Skin epidermis (tissue), 12 donors: ENCODE measurements around the gene TDRD10.

Source experiments
- H3K27ac ChIP-seq, 21 experiments: fragments of 200-600 bp; sonication (generic) in 11 of 21; one replicate each; pipeline ENCODE4 v1.5.0; 2020; ENCODE audit warnings: mild to moderate bottlenecking in 3 of 21, inconsistent platforms in 2 of 21, moderate library complexity in 2 of 21
- H3K4me3 ChIP-seq, 7 experiments: fragments of 200-600 bp; sonication (generic) in 2 of 7; one replicate each; pipeline ENCODE4 v1.5.0; 2020; ENCODE audit warnings: inconsistent platforms in 2 of 7, mild to moderate bottlenecking in 2 of 7, moderate library complexity in 1 of 7

Gene TDRD10, protein sequence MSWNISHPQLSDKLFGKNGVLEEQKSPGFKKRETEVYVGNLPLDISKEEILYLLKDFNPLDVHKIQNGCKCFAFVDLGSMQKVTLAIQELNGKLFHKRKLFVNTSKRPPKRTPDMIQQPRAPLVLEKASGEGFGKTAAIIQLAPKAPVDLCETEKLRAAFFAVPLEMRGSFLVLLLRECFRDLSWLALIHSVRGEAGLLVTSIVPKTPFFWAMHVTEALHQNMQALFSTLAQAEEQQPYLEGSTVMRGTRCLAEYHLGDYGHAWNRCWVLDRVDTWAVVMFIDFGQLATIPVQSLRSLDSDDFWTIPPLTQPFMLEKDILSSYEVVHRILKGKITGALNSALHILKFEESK

DNA sequence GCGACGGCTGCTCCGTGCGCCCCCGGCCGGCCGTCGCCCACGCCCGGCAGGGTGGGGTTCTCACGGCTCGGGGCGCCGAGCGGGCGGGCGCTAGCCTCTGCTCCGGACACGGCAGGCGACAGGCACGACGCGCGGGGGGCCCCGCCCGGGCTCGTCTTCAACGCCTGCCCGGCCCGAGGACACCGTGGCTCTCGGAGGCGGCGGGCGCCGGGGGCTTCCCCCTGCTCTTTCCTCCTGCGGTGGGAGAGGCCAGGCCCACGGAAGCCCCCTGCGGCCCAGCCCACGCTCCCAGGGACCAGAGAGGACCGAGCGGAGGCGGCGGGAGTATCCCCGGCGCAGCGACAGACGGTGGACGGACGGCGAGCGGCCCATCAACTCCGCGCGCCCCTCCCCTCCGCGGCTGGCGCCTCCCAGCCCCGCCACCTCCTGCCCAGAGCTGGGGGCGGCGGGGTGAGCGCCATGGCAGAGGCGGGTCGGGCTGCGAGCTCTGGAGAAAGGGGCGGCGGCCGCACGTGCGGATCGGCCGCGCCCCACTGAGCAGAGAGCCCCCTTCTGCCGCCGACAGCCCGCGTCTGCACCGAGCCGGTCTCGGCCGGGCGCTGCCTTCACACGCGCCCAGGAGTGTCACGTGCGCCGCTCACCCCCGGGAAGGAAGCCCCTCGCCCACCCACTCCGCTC is at the start of gene TDRD10, which contains the start of gene SHE:
TDRD10 (plus strand) TSS at position 154 of the 678 bp plus-strand sequence. CDS start 4,685 bp downstream, outside the sequence.
SHE (minus strand) TSS at position 347 of the 678 bp plus-strand sequence. CDS start 386 bp downstream, outside the sequence.
- peak within 1 kb of the TSS in 19 of 21 experiments; percentile 8 to 84 (median 60) for H3K27ac ChIP-seq
- H3K4me3 ChIP-seq: peak within 1 kb of the TSS; percentile 12 to 42 (median 32)

DNA sequence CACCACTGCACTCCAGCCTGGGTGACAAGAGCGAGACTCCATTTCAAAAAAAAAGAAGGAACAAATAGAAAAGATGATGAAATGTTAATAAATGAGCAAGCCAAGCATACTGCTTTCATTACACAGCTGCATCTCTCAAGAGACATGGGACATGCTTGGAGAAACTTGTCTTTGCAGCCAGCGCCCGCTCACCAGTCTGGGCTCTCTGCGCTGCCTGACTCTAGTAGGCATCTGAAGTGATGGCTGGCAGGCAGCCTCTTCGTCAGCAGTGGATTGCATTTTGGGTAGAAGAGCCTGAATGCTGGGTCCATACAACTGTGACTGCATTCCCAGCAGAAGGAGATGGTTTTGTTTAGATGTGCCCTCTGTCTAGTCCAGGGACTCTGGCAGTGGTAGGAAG is 48.9 kb upstream of the TDRD10 start:
- peak overlapping the region in 12 of 21 experiments; percentile 5 to 74 (median 40) for H3K27ac ChIP-seq
- no peak overlapping the region for H3K4me3 ChIP-seq

DNA sequence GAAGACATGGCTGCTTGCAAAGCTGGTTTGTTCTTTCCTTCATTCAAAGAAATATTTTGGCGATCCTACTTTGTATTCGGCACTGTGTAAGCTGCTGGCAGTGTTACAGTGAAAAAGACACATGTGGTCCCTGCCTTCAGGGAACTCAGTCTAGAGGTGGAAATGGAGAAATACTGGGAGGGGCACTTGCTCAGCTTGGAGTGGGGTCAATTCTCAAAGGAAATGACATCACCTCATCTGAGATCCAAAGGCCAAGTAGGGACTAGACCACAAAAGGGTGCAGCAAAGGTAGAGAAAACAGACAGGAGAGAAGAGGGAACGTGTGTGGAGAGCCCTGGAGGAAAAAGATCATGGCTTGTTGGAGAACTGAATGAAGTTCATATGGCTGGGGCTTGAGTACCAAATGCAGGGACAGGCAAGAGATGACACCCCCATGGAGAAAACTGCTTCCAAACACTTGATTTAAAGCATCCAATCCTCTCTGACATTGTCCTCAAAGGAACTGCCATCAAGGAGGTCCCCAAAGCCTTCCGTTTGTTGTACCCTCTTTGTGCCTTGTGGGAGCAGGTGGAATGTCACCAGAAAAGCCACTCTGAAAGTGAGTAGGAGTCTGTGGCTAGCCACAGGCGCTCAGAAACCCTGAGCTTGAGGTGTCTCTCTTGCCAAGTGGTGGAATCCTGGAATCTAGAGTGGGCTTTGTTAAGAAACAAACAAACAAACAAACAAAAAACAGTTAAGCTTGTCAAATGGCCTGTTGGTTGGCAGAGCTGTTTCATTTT is 48.3 kb upstream of the TDRD10 start:
- peak overlapping the region in 14 of 21 experiments; percentile 5 to 75 (median 46) for H3K27ac ChIP-seq
- H3K4me3 ChIP-seq: no peak overlapping the region

DNA sequence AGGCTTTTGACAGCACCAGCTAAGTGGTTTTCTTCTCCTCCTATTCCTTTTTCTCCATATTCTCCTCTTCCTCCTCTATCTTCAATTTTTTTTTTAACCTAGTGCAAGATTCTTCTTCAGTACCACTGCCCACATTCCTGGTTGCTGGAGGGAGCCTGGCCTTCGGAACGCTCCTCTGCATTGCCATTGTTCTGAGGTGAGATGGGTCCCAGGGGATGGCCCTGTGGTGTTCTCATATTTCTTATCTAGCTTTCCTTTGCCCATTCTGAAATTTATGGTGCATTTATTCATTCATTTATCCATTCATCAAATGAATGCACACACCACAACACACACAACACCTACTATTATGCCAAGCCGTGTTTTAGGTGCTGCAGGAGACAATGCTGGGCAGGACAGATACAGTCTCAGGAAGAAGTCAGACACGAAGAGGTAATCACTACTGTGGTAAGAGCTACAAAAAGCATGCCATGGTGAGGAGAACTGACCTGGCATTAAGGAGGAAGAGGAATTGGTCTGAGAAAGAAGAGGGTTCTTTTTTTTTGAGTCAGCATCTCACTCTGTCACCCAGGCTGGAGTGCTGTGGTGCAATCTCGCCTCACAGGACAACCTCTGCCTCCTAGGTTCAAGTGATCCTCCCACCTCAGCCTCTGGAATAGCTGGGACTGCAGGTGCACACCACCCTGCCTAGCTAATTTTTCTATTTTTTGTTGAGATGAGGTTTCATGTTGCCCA is 47.5 kb upstream of the TDRD10 start:
- peak overlapping the region in 7 of 21 experiments; percentile 15 to 75 (median 54) for H3K27ac ChIP-seq

DNA sequence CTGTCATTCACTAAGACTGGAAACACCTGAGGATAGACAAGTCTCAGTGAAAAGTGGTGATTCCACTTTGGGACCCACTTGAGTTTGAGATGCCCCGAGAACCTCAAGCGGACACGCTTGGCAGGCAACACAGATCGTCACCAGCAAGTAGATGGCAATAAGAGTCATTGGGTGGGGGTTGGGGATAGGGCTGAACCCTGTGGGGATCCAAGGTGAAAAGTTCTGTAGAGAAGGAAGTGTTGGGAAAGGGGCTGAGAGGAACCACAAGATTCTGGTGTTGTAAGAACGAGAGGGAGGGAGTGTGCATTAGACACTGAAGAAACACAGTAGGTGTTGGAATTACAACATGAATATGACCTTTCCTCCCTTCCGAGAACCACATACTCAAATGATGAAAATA is 45.4 kb upstream of the TDRD10 start:
- no peak overlapping the region for H3K4me3 ChIP-seq
- H3K27ac ChIP-seq: peak overlapping the region in 2 of 21 experiments; percentile 17 to 40

More for the DNA sequence above, 47.5 kb upstream of the TDRD10 start:
- no peak overlapping the region for H3K4me3 ChIP-seq

DNA sequence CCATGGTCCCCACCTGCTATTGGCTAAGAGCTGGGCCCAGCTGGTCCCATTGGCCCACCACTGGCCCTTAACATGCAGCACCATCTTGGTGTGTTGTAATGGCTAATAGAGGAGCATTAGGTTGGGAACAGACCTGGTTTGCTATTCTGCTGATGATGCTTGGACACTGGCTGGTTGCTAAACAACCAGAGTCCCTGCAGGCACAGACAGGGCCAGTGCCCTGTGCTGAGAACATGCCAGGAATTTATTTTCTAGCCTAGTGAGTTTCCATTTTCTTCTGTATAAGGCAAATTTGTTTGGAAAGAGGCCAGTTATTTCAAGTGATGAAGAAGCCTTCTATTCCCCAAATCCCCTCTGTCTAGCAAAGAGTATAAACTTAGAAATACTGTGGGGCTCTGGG is 42.9 kb upstream of the TDRD10 start:
- Histone ChIP-seq H3K27ac (no peak overlapping the region), H3K4me3 (no peak overlapping the region)

DNA sequence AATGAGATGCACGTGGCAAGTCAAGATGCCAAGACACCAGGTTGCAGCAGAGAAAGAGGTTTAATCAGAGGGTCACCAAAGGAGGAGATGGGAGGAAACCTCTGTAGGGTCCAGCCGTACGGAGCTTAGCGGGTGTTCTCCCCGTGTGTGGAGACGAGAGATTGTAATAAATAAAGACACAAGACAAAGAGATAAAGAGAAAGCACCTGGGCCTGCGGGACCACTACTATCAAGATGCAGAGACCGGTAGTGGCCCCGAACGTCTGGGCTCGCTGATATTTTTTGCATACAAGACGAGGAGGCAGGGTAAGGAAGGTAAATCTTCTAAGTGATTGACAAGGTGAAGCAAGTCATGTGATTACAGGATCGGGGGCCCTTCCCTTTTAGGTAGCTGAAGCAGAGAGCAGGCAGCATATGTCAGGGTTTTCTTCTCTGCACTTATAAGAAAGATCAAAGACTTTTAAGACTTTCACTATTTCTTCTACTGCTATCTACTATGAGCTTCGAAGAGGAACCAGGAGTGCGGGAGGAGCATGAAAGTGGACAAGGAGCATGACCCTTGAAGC is 41.2 kb upstream of the TDRD10 start:
- no peak overlapping the region for H3K4me3 ChIP-seq
- peak overlapping the region in 3 of 21 experiments; percentile 2 to 91 (median 10) for H3K27ac ChIP-seq

DNA sequence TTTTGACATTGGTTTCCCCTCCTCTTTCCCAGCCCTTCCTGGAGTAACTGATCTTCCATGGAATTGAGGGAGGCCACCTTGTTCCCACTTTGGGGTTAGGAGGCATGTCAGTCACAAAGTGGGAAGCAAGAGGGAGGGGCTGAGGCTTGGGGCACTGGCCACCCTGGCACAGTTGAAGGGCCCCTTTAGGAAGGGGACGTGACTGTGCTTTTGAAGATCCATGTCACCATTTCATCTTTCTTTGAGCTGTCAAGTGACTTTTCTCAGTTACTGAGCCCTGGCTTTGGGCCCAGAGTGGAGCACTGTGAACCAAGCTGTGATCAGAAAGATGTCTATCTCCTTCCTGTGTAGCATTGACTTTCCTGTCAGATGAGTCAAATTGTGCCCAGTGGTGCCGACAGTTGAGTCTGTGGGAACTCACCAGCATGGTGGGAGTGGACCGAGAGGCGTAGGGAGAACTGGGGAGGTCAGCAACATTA is 38.5 kb upstream of the TDRD10 start:
- Histone ChIP-seq H3K4me3 (no peak overlapping the region), H3K27ac (peak overlapping the region in 19 of 21 experiments; percentile 24 to 91 (median 69))

DNA sequence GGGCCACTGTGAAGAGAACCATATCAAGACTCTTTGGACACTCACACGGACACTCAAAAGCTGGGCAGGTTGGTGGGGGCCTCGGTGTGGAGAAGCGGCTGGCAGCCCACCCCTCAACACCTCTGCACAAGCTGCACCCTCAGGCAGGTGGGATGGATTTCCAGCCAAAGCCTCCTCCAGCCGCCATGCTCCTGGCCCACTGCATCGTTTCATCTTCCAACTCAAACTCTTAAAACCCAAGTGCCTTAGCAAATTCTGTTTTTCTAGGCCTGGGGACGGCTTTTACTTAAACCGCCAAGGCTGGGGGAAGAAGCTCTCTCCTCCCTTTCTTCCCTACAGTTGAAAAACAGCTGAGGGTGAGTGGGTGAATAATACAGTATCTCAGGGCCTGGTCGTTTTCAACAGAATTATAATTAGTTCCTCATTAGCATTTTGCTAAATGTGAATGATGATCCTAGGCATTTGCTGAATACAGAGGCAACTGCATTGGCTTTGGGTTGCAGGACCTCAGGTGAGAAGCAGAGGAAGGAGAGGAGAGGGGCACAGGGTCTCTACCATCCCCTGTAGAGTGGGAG is 36.3 kb upstream of the TDRD10 start:
- Histone ChIP-seq H3K27ac (peak overlapping the region in 16 of 21 experiments; percentile 10 to 91 (median 60)), H3K4me3 (no peak overlapping the region)

DNA sequence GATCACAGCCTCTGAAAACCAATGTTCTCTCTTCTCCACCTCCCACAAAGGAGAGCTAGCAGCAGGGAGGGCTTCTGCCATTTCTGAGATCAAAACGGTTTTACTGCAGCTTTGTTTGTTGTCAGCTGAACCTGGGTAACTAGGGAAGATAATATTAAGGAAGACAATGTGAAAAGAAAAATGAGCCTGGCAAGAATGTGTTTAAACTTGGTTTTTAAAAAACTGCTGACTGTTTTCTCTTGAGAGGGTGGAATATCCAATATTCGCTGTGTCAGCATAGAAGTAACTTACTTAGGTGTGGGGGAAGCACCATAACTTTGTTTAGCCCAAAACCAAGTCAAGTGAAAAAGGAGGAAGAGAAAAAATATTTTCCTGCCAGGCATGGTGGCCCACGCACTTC is 35.8 kb upstream of the TDRD10 start:
- Histone ChIP-seq H3K4me3 (no peak overlapping the region), H3K27ac (peak overlapping the region in 15 of 21 experiments; percentile 12 to 91 (median 62))

DNA sequence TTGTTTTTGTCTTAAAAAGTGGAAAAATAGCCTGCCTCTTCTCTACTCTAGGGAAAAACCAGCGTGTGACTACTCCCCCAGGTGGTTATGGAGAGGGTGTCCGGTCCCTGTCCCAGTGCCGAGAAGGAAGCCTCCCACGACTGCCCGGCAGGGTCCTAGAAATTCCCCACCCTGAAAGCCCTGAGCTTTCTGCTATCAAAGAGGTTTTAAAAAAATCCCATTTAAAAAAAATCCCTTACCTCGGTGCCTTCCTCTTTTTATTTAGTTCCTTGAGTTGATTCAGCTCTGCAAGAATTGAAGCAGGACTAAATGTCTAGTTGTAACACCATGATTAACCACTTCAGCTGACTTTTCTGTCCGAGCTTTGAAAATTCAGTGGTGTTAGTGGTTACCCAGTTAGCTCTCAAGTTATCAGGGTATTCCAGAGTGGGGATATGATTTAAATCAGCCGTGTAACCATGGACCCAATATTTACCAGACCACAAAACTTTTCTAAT is 35.0 kb upstream of the TDRD10 start:
- peak overlapping the region in 16 of 21 experiments; percentile 12 to 91 (median 57) for H3K27ac ChIP-seq
- H3K4me3 ChIP-seq: no peak overlapping the region

DNA sequence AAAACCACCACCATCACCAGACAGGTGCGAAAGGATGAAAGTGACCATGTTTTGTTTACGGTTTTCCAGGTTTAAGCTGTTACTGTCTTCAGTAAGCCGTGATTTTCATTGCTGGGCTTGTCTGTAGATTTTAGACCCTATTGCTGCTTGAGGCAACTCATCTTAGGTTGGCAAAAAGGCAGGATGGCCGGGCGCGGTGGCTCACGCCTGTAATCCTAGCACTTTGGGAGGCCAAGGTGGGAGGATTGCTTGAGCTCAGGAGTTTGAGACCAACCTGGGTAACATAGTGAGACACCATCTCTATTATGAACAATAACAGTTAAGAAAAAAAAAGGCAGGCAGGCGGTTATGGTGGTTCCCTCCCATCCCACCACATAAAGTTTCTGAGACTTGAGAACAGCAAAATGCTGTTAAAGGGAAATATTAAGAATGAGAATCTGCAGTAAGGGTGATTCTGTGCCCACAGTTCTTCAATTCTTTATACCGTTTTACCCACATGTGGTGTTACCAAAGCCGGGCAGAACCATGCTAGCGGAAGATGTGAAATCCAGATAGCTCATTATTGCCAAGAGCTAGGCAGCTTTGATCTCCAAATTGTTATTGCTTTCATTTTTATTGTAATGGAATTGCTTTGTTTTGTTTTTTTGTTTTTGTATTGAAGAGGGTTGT is 34.5 kb upstream of the TDRD10 start:
- H3K27ac ChIP-seq: peak overlapping the region in 9 of 21 experiments; percentile 16 to 91 (median 57)

DNA sequence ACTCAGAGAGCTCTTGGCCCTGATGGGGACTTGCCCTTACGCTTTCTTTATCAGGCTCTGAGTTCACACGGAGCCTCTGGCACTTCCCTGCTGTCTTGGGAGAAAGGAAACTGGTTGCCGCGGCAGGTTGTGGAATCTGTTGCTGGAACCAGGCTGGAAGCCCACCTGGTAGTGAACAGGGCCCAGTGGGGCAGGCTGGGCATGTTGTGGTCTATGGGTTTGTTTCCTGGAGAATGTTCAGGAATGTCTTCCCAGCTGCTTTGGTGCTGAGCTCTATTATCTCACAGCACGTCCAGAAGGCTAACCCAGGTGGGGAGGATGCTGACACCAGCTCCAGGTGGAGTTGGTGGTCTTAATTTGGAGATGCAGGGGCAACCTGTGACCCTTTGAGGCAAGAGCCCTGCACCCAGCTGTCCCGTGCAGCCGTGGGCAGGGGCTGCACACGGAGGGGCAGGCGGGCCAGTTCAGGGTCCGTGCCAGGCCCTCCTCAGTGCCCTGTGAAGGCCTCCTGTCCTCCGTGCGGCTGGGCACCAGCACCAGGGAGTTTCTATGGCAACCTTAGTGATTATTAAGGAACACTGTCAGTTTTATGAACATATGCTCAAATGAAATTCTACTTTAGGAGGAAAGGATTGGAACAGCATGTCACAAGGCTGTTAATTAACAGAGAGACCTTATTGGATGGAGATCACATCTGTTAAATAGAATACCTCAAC is 33.3 kb upstream of the TDRD10 start:
- Histone ChIP-seq H3K27ac (peak overlapping the region in 4 of 21 experiments; percentile 8 to 91 (median 60)), H3K4me3 (no peak overlapping the region)

More for the DNA sequence above, 34.5 kb upstream of the TDRD10 start:
- no peak overlapping the region for H3K4me3 ChIP-seq

DNA sequence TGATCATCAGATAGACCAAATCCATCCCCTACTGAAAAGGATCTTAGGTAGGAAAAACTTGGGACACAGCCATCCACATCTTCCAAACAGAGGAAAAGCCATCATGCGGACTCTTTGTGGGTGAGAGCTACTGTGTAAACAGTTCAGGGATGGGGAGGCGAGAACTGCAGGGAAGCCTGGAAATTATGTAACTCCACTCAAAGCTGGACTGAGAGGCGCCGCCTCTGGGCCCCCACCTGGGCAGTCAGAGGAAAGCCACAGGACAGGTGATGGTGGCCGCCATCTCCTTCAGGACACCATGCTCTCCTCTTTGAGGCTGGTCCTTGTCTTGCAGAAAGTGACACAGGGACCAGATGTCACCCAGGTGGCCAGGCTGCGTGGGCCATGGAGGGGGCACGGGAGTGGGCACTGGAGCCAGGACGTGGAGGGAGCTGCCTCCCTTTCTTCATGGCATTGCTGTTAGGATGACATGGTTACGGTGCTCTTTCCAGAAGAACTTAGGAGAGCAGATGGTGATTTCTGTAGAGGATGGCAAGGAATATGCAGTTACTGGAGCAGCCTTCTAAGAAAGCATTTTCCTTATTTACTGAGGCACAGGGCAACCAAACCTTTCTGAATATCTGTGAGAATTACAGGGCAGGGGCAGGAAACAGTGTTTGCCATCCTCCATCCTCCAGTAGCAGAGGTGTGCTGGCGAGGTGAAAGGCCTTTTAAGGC is 32.0 kb upstream of the TDRD10 start:
- no peak overlapping the region for H3K27ac ChIP-seq
- no peak overlapping the region for H3K4me3 ChIP-seq

DNA sequence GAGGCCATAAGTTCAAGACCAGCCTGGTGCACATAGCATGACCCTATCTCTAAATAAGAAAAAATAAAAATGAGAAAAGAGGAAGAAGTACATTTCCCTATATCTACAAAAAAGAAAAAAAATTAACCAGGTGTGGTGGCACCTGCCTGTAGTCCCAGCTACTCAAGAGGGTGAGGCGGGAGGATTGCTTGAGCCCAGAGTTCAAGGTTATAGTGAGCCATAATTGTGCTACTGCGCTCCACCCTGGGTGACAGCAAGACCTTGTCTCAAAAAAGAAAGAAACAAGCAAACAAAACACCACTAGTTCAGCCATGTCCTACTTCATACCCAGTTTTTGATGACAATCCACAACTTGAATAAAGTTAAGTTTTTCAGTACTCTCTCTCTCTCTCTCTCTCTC is 30.7 kb upstream of the TDRD10 start:
- H3K4me3 ChIP-seq: no peak overlapping the region
- no peak overlapping the region for H3K27ac ChIP-seq

DNA sequence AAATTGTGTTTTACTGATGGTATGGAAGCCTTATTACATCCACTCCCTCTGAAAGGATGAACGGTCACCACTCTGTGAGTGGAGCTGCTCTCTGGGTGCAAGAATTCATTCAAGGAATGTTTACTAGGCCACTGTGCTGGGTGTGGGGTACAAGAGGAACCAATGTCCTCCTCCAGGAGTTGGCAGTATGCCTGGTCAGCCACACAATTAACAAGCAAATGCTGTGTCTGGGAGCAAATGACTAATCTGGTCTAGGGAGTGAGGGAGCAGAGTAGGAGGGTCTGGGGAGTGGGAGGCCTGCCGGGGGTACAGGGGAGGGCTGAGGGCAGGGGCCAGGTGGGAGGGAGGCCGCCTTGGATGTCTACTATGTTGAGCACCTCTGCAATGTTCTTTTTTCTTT is 27.2 kb upstream of the TDRD10 start:
- H3K4me3 ChIP-seq: no peak overlapping the region
- H3K27ac ChIP-seq: no peak overlapping the region
